GM21447 (cell line): ENCODE results near the gene ZSCAN22.
"Not testable (repeated sequence)": the region's sequence is repeated elsewhere in the genome, so short reads cannot be mapped to it uniquely, and the experiment has no call there.

Experiments used
- ATAC-seq: cut with Tn5 transposase; IDR thresholded peaks from one replicate; pipeline ENCODE4 v1.9.1; 2021; ENCODE audit not compliant: unreplicated experiment

Gene ZSCAN22

GRCh38 chr19:58368561-58369360 lies 42.0 kb downstream of the ZSCAN22 start:
- ATAC-seq = no peak

- no peak for ATAC-seq
Observed at GRCh38 chr19:58372311-58373133, 45.7 kb downstream of the ZSCAN22 start.

DNA sequence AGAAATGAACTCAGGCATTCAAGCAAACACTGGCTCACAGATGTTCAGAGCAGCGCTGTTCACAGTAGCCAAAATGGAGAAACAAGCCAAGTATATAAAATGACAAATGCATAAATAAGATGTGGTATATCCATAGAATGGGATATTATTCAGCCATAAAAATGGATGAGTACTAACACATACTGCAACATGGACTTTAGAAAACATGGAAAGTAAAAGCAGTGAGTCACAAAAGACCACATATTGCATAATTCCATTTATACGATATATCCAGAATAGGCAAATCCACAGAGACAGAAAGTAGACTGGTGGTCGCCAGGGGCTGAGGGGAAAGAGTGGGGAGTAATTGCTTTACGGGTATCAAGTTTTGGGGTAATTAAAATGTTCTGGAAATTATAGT lies 47.4 kb downstream of the ZSCAN22 start:
- ATAC-seq = no peak

- not testable (repeated sequence) for ATAC-seq
Observed at GRCh38 chr19:58376724-58377123, 49.9 kb downstream of the ZSCAN22 start.

DNA sequence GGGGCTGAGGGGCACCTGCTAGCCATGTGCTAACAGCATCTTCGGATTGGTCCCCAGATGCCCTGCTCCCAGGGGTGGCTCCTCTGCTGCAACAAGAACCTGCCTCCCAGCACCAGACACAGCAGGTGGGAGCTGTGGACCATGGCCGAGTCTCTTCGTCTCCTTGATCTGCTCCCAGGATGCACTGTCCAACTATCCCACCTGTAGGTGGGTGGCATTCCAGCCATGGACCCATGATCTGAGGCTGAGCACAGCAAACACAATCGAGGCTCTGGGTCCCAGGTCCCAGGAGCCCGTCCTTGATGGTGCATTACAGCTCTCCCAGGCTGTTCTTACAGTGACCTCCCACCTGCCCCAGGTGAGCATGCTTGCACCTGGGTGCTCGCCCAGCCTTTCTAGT lies 52.5 kb downstream of the ZSCAN22 start:
- no peak for ATAC-seq

GRCh38 chr19:58380037-58380661 lies 53.4 kb downstream of the ZSCAN22 start:
- ATAC-seq = no peak

DNA sequence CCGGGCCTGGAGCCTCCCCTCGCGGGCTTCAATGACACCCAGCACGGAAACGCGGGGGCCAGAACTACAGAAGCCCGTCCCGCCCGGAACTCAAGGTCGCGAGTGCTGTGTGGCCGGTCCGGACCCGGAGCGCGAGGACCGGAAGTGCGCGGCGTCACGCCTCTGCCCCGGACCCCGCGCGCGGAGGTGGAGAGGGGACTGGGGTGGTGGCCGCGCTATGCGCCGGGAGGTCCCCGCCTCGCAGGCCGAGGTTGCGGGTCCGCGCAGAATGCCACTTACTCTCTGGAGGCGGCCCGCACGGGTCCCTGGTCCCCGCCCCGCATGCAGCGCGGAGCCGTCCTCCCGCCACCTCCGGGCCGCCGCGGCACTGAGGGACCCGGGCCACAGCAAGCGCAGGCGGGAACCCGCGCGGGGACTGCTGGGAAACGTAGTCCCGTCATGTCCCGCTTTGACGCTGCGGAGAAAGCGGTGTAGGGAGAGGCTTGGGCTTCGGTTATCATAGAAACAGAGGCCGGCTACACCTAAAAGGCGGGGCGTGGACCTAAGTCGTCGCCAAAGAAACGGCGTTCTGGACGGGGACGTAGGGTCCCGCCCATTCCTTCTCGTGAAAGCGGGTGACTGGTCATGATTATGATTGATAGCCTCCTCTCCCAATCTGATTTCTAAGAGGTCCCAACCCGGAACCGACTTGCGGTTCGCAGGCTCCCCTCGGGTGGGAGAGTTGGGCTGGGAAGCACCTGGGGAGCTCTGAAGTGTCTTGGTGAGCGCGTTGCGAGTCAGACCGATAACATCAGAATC lies 54.1 kb downstream of the ZSCAN22 start, which contains the start of gene ZNF837:
Gene ZNF837 (minus strand): TSS at position 369 of the 798 bp plus-strand sequence. CDS start 11,698 bp downstream, outside the sequence.
- peak; percentile 84 for ATAC-seq

DNA sequence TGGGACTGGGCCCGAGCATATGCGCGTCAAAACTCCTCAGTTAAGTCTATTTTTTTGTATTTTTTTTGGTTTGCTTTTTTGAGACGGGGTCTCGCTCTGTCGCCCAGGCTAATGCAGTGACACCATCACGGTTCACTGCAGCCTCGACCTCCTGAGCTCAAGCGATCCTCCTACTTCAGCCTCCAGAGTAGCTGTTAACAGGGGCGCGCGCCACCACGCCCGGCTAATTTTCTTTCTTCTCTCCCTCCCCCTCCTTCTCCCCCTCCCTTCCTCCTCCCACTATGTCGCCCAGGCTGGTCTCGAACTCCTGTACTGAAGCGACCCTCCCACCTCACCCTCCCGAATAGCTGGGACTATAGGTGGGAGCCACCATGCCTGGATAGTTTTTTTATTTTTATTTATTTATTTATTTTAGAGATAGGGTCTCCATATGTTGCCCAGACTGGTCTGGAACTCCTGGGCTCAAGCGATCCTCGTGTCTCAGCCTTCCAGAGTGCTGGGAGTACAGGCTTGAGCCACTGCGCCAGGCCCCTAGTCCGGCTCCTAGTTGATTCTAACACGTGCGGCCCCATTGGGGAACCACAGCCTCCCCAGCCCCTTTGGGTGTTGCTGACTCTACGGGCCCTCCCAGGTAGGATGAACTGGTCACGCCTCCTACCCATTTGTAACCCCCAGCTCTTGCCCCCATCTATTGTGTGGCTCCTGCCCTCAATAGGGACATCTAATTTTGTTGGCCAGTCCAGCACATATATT lies 54.8 kb downstream of the ZSCAN22 start:
- no peak for ATAC-seq

- ATAC-seq = no peak
Observed at GRCh38 chr19:58382997-58383603, 56.3 kb downstream of the ZSCAN22 start.

DNA sequence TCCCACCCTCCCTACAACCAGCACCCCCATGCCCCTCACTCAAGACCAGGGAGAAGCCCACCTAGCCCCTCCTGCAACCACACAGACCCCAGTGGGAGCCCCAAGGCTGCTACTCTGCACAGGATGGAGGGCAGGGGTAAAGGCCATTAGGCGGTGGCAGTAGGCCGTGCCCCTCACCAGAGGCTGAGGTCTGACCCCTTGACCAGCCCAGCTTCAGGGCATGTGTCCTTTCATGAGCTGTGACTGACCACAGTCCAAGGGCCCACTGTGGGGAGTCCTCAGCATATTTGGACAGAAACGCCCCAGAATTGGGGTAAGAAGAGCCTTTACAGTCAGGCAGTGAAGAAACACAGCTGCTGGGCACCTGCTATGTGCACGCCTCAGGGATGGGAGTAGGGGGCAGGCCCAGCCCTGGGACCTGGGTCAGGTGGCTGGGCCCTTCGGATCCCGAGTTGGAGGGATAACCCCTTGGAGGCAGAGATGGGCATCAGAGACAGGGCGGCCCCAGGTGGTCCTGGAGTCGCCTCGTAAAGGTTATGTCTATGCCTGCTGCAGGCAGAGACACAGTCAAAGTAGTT lies 58.6 kb downstream of the ZSCAN22 start:
- ATAC-seq = no peak

DNA sequence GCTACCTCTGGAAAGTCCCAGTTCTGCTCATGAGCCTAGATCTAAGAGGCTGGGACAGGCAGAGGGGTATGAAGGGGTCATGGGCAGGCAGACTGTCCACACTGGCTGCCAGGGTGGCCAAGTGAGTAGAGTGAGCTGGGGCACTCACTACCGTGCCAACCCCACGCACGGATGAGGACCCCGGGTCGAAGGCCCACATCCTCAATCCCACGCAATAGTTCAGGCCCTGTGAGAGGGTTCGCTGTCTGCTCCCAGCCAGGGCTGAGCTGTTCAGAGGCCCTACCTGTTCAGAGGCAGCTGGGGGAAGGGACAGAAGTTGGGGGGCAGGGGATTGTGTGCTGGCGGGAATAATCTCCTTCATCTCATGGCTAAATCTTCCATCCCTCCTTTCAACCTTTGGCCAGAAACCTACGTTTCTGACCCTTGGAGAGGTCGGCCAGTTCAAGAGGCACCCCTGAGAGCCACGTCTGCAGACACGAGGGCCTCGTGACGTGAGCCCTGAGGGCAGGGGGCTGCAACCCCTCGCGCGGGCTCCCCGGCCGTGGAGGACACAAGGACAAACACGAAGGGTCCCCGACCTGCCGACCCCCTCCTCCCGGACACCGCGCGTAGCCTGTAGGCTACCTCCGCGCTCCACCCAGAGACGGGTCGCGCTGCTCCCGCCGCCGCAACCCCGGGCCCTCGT lies 59.2 kb downstream of the ZSCAN22 start:
- peak; percentile 6 for ATAC-seq

- peak; percentile 86 for ATAC-seq
Observed at GRCh38 chr19:58386576-58387337, 60.0 kb downstream of the ZSCAN22 start, which contains the start of gene RPS5. Gene RPS5 (plus strand): TSS chr19:58387269. CDS start chr19:58388138, 869 bp downstream.

GRCh38 chr19:58387338-58388174 lies 60.8 kb downstream of the ZSCAN22 start:
- no peak for ATAC-seq

DNA sequence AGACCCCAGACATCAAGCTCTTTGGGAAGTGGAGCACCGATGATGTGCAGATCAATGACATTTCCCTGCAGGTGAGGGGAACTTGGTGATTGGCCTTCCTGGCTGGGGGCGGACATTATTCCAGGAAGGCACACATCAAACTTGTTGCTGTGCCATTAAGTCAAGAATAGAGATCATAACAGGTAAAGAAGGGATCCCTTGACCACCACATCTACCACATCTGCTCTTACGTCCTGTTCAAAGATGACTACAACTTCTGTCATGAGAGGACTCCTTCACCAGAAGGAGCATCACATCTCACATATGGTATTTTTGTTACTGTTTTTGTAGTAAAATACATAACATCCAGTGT lies 61.4 kb downstream of the ZSCAN22 start:
- ATAC-seq = no peak
